ENCODE results near the gene STAC2.
"Not testable (repeated sequence)": the region's sequence is repeated elsewhere in the genome, so short reads cannot be mapped to it uniquely, and the experiment has no call there.

The STAC2 gene

DNA sequence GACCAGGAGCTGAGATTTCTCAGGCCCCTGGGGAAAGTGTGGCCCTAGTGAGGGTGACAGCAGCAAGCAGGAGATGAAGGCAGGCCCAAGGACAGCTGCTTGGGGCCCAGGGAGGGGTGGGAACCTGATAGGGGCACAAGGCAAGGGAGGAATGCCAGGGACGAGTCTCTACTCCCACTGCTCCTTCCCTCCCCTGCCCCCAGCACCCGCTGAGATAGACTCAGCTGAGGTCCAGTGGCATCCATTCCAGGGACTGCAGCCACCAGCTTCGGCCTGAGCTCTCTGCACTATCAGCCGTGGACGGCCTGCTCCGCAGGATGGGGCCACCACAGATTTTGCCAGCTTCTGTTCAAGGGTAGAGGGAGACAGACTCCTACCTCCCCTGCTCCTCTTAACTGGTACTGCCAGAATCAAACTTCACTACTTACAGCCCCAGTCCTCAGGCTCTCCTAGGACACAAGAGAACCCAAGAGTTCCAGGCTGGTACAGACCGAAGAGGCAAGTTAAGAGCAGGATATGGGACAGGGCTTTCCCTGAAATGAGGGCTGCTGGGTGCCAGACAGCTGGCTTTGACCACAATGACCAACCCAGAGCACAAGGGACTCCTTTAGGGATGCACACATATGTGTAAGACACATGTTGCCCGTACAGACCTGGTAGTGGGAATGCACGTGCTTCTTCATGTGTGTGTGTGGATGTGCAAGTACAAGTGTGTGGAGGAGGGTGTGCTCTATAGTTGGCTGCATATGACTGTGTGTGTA lies 33.8 kb downstream of the STAC2 start:
- no peak for DNase-seq (ENCODE audit: low read depth in 2 of 2, low spot score in 1 of 2)

DNA sequence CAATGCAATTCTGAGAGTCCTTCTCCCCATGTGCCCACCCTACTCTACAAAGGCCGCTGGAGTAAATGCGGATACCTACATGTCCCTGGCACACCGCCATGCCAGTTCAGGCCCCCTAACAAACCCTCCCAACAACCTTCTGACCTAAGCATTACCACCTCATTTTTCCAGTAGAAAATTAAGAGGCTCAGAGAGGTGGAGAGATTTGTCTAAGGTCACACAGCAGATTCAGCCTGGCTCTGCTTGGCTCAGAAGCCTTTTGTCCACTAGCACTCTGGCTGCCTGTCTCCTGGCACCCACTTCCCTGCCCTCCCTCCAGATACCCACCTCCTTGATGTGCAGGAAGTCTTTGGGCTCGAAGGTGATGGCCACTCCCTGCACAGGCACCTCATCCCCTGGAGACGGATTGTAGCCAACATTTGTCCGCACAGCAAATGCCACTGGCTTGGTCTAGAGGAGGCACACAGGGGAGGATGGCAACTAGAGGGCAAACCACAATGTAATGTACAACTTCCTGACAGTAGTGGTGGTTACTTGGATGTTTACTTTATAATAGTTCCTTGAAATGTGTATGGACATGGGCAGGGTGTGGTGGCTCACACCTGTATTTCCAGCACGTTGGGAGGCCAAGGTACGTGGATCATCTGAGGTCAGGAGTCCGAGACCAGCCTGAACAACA lies 38.5 kb downstream of the STAC2 start:
- DNase-seq (ENCODE audit: low read depth in 2 of 2, low spot score in 1 of 2), result no peak

GRCh38 chr17:39186481-39187002 lies 39.2 kb downstream of the STAC2 start:
- DNase-seq (ENCODE audit: low read depth in 2 of 2, low spot score in 1 of 2), result no peak

GRCh38 chr17:39183720-39184119 lies 42.0 kb downstream of the STAC2 start:
- DNase-seq (ENCODE audit: low read depth in 2 of 2, low spot score in 1 of 2), result no peak

- DNase-seq (ENCODE audit: low read depth in 2 of 2, low spot score in 1 of 2), result no peak
Measured at GRCh38 chr17:39183045-39183444, 42.7 kb downstream of the STAC2 start.

GRCh38 chr17:39181303-39181702 lies 44.4 kb downstream of the STAC2 start:
- no peak for DNase-seq (ENCODE audit: low read depth in 2 of 2, low spot score in 1 of 2)

DNA sequence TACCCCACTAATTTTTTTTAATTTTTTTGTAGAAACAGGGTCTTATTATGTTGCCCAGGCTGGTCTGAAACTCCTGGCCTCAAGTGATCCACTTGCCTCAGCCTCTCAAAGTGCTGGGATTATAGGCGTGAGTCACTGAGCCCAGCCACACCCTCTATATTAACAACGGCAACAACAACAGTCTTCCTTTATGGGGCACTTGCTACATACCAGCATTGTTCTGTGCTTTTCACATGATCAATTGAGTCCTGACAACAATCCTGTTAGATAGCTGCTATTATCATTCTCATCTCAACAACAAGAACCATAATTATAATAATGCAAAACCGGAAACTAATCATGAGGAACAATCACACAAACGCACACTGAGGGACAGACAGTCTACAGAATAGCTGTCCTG lies 47.2 kb downstream of the STAC2 start:
- DNase-seq (ENCODE audit: low read depth in 2 of 2, low spot score in 1 of 2), result no peak

DNA sequence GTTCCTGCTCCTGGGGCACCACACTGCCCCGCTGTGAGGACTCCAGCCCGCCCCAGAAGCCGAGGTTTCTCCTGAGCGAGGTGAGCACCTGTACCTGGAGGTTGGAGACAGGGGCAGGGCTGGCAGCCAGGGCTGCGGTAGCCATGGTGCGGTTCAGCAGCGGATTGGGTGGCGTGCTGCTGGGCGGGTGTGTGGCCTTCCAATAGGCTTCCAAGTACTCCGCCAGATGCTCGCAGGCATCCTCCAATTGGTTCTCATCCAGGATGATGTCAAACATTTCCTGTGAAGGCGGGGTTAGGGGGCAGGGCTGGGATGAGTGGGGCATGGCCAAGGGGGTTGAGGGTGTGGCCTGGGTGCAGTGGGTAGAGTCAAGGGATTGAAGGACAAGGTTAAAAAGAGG lies 48.5 kb downstream of the STAC2 start:
- DNase-seq (ENCODE audit: low read depth in 2 of 2, low spot score in 1 of 2), result no peak

DNA sequence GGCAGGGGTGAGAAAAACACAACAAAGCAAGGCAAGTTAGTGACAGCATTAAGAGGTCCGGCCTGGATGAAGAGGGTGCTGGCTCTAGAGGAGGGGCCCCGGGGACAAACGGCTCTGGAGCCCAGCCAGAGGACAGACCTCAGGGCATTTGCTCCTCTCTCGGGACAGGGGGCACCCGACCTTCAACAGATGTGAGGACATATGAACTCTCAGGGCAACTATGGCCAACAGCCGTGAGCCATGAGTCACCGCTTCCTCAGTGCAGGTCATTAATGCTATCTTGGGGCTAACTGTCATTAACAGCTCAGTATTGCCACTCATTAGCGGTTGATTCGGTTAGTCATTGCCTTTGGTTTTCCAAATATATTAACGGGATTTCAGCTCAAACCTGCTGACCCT lies 50.1 kb downstream of the STAC2 start:
- no peak for DNase-seq (ENCODE audit: low read depth in 2 of 2, low spot score in 1 of 2)

DNA sequence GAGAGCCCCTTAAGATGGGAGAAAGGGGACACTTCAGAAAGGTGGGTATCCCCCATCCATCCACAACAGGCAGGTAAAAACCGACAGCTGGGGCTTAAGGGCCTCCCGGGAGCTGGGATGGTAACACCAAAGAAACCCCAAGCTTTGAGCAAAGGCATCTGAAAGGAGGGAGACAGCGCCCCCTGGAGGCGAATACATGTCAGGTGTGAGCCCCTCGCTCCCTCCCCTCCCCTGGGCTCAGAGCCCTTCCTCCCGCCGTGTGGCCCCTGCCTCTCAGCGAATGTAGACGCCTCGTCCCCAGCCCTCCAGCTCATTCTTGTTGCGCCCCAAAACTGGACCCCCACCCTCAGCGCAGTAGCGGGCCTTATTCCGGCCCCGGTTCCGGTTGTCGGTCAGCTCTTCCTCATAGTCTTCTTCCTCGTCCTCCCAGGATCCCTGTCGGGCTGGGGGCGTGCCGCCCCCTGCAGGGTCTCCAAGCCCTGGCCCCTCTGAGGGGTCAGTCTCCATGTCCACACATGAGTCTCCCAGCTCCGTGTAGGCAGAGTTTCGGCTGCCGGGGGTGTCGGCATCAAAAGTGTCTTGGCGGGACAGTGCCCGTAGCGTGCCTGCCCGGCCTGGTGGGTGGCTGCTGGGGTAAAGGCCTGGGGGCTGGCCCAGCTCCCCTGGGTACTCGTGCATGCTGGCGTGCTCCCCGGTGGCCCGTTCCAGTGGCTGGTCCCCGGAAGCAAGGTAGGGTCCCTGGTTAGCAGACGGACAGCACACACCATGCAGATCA lies 50.6 kb downstream of the STAC2 start:
- DNase-seq (ENCODE audit: low read depth in 2 of 2, low spot score in 1 of 2), result peak; percentile 53 to 68

- DNase-seq (ENCODE audit: low read depth in 2 of 2, low spot score in 1 of 2), result no peak
Measured at GRCh38 chr17:39173526-39174274, 52.0 kb downstream of the STAC2 start.

GRCh38 chr17:39173080-39173479 lies 52.7 kb downstream of the STAC2 start:
- no peak for DNase-seq (ENCODE audit: low read depth in 2 of 2, low spot score in 1 of 2)

DNA sequence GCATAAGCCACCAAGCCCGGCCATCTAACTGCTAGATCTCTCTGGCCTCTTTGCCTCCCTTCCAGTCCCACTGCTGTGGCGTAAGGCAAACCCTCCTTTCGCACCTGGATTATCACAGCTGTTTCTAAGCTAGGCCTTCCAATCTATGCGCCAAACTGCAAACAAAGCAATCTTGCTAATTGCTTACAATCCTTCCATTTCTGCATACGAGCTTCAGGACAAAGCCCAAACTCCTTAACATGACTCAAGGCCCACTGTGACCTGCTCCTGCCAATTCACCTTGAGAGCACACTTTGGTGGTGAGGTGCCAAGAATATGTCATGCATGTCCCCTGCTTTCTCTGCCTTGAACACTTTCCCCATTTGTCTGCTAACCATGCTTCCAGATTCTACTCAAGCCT lies 53.8 kb downstream of the STAC2 start:
- no peak for DNase-seq (ENCODE audit: low read depth in 2 of 2, low spot score in 1 of 2)

GRCh38 chr17:39170558-39170957 lies 55.2 kb downstream of the STAC2 start:
- no peak for DNase-seq (ENCODE audit: low read depth in 2 of 2, low spot score in 1 of 2)

- DNase-seq (ENCODE audit: low read depth in 2 of 2, low spot score in 1 of 2), result no peak
Measured at GRCh38 chr17:39170109-39170508, 55.6 kb downstream of the STAC2 start.

GRCh38 chr17:39169518-39169917 lies 56.2 kb downstream of the STAC2 start:
- DNase-seq (ENCODE audit: low read depth in 2 of 2, low spot score in 1 of 2), result no peak

DNA sequence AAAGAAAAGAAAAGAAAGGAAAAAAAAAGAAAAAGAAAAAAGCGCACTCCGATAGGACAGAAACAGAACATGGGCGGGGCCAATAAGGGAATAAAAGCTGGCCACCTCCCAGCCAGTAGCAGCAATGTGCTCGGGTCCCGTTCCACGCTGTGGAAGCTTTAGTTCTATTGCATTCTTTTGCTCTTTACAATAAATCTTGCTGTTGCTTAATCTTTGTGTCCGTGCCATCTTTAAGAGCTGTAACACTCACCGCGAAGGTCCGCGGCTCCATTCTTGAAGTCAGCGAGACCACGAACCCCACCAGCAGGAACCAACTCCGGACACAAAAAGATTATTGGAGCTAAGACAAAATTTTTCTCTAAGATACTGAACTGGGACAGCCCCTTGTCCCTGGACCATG lies 56.6 kb downstream of the STAC2 start:
- no peak for DNase-seq (ENCODE audit: low read depth in 2 of 2, low spot score in 1 of 2)

DNA sequence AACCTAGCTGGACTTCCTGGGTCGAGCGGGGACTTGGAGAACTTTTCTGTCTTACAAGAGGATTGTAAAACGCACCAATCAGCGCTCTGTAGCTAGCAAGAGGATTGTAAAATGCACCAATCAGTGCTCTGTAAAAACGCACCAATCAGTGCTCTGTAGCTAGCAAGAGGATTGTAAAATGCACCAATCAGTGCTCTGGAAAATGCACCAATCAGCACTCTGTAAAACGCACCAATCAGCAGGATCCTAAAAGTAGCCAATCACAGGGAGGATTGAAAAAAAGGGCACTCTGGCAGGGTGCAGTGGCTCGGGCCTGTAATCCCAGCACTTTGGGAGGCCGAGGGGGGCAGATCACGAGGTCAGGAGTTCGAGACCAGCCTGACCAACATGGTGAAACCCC lies 57.2 kb downstream of the STAC2 start:
- DNase-seq (ENCODE audit: low read depth in 2 of 2, low spot score in 1 of 2), result not testable (repeated sequence)

DNA sequence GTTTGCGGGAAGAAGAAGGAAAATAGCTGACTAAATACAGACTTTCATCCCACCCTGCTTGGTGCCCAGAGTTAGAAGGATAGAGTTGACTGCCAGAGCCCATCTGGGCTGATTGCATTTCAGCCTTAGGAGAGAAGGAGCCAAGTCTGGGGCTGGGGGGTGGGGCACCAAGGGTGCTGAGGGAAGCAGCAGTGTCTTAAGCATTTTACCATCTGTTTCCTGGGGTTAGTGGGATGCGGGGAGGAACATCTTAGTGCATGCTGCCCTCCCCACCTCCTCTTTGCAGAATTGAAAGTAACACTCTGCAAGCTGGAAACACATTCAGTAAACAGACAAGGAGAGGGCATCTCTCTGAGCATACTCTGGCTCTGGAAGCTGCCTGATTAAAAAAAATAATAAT lies 58.3 kb downstream of the STAC2 start:
- no peak for DNase-seq (ENCODE audit: low read depth in 2 of 2, low spot score in 1 of 2)

DNA sequence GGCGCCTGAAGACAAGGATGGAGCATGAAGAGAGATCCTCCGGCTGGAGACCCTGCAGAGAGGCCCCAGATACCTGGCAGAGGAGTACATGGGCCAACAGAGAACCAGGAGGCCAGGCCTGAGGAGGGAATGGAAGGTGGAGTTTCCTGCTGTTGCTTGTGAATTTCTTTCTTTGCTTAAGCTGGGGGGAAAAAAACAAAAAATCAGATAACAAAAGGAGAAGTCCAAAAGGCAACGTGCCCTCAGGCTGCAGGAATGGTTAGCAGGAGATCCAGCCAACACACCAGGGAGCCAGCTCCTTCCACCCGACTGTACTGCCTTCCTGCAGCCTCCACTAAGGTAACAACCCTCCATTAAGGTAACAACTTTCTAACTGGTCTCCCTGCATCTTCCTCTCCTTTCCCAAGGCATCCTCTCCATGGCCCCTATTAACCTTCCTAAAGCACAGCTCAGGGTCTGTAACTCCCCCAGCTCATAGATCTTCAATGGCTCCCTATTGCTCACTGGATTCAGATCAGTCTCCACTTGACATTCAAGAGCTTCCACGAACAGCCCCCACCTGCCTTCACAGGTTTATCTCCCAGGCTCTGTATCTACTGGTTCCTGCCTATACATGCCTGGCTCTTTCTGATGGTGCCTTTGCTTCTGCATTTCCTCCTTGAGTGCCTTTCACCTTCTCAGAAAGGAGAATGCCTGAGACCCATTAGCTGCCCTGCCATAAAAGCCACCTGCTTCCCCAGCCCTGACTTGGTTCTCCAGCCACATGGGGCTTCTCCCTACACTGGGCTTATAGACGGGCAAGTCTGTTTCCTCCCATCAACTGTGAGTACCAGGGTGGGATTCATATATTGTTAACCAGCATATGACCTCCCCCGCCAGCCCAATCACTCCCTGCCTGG lies 59.1 kb downstream of the STAC2 start:
- no peak for DNase-seq (ENCODE audit: low read depth in 2 of 2, low spot score in 1 of 2)
